ENCODE results near the gene THAP5. TPM values are rescaled to one million over a fixed set of nuclear protein-coding genes. Genes with fewer than 3 reads are reported as not detected.
"Not testable (repeated sequence)": the region's sequence is repeated elsewhere in the genome, so short reads cannot be mapped to it uniquely, and the experiment has no call there.

THAP5 gene
- total RNA-seq, 1 donor from 2014 or later, result 21.4 TPM

- H3K4me1 Mint-ChIP-seq (ENCODE audit: low read depth), result peaks cover 15% of the 10 kb centered on the region
- no peaks in the 10 kb centered on the region for H3K27me3 Mint-ChIP-seq
- no peak overlapping the region for H3K4me3 Mint-ChIP-seq (ENCODE audit: low read depth)
- H3K27ac Mint-ChIP-seq, result no peak overlapping the region
- DNase-seq (ENCODE audit: low spot score, unreplicated experiment), result no peak
- TF ChIP-seq CTCF (IDR thresholded peaks at IDR 0.05; ENCODE audit: unreplicated experiment), result no peak
- H3K36me3 Mint-ChIP-seq (ENCODE audit: insufficient read depth), result peaks cover 27% of the 10 kb centered on the region
- no peaks in the 10 kb centered on the region for H3K9me3 Mint-ChIP-seq (ENCODE audit: low read depth)
These were observed 3.5 kb downstream of the THAP5 start for GRCh38 chr7:108565987-108566386.

- no peak for DNase-seq (ENCODE audit: low spot score, unreplicated experiment)
- Mint-ChIP-seq H3K4me3 (ENCODE audit: low read depth) (no peak overlapping the region), H3K9me3 (ENCODE audit: low read depth) (peaks cover 21% of the 10 kb centered on the region), H3K36me3 (ENCODE audit: insufficient read depth) (peaks cover 40% of the 10 kb centered on the region), H3K27ac (peak overlapping the region; percentile 53), H3K4me1 (ENCODE audit: low read depth) (peaks cover 2% of the 10 kb centered on the region), H3K27me3 (no peaks in the 10 kb centered on the region)
- TF ChIP-seq CTCF (IDR thresholded peaks at IDR 0.05; ENCODE audit: unreplicated experiment), result no peak
These were observed 8.4 kb downstream of the THAP5 start for GRCh38 chr7:108561047-108561619.

GRCh38 chr7:108559253-108559652 lies 10.3 kb downstream of the THAP5 start:
- peaks cover 24% of the 10 kb centered on the region for H3K9me3 Mint-ChIP-seq (ENCODE audit: low read depth)
- no peak for DNase-seq (ENCODE audit: low spot score, unreplicated experiment)
- no peaks in the 10 kb centered on the region for H3K27me3 Mint-ChIP-seq
- TF ChIP-seq CTCF (IDR thresholded peaks at IDR 0.05; ENCODE audit: unreplicated experiment), result no peak
- peaks cover 31% of the 10 kb centered on the region for H3K36me3 Mint-ChIP-seq (ENCODE audit: insufficient read depth)
- H3K4me3 Mint-ChIP-seq (ENCODE audit: low read depth), result no peak overlapping the region
- H3K27ac Mint-ChIP-seq, result no peak overlapping the region
- H3K4me1 Mint-ChIP-seq (ENCODE audit: low read depth), result peaks cover 2% of the 10 kb centered on the region

GRCh38 chr7:108557617-108558016 lies 11.9 kb downstream of the THAP5 start:
- DNase-seq (ENCODE audit: low spot score, unreplicated experiment), result no peak
- no peak overlapping the region for H3K27ac Mint-ChIP-seq
- H3K4me1 Mint-ChIP-seq (ENCODE audit: low read depth), result peaks cover 2% of the 10 kb centered on the region
- peaks cover 24% of the 10 kb centered on the region for H3K9me3 Mint-ChIP-seq (ENCODE audit: low read depth)
- no peak overlapping the region for H3K4me3 Mint-ChIP-seq (ENCODE audit: low read depth)
- H3K27me3 Mint-ChIP-seq, result no peaks in the 10 kb centered on the region
- no peak for TF ChIP-seq CTCF (IDR thresholded peaks at IDR 0.05; ENCODE audit: unreplicated experiment)
- H3K36me3 Mint-ChIP-seq (ENCODE audit: insufficient read depth), result peaks cover 27% of the 10 kb centered on the region

GRCh38 chr7:108557191-108557590 lies 12.3 kb downstream of the THAP5 start:
- DNase-seq (ENCODE audit: low spot score, unreplicated experiment), result no peak
- Mint-ChIP-seq H3K4me1 (ENCODE audit: low read depth) (peaks cover 2% of the 10 kb centered on the region), H3K27ac (no peak overlapping the region)

GRCh38 chr7:108556665-108557064 lies 12.8 kb downstream of the THAP5 start:
- H3K4me1 Mint-ChIP-seq (ENCODE audit: low read depth), result not testable (repeated sequence)

More at GRCh38 chr7:108557191-108557590, 12.3 kb downstream of the THAP5 start:
- Mint-ChIP-seq H3K4me3 (ENCODE audit: low read depth) (no peak overlapping the region), H3K36me3 (ENCODE audit: insufficient read depth) (peaks cover 24% of the 10 kb centered on the region), H3K27me3 (no peaks in the 10 kb centered on the region), H3K9me3 (ENCODE audit: low read depth) (peaks cover 24% of the 10 kb centered on the region)
- no peak for TF ChIP-seq CTCF (IDR thresholded peaks at IDR 0.05; ENCODE audit: unreplicated experiment)

GRCh38 chr7:108548141-108548896 lies 21.2 kb downstream of the THAP5 start:
- H3K27me3 Mint-ChIP-seq, H3K27ac Mint-ChIP-seq: not testable (repeated sequence)
- H3K36me3 Mint-ChIP-seq (ENCODE audit: insufficient read depth), result peaks cover 11% of the 10 kb centered on the region

More at GRCh38 chr7:108556665-108557064, 12.8 kb downstream of the THAP5 start:
- peaks cover 24% of the 10 kb centered on the region for H3K9me3 Mint-ChIP-seq (ENCODE audit: low read depth)
- H3K27me3 Mint-ChIP-seq; H3K27ac Mint-ChIP-seq; DNase-seq (ENCODE audit: low spot score, unreplicated experiment); H3K4me3 Mint-ChIP-seq (ENCODE audit: low read depth): not testable (repeated sequence)
- H3K36me3 Mint-ChIP-seq (ENCODE audit: insufficient read depth), result peaks cover 23% of the 10 kb centered on the region

More at GRCh38 chr7:108548141-108548896, 21.2 kb downstream of the THAP5 start:
- DNase-seq (ENCODE audit: low spot score, unreplicated experiment); H3K4me3 Mint-ChIP-seq (ENCODE audit: low read depth); H3K9me3 Mint-ChIP-seq (ENCODE audit: low read depth); H3K4me1 Mint-ChIP-seq (ENCODE audit: low read depth): not testable (repeated sequence)
